ENCODE measurements around the gene LIFR. TPM values are rescaled to one million over a fixed set of nuclear protein-coding genes. Genes with fewer than 3 reads are reported as not detected.

The LIFR gene
- total RNA-seq, 1 experiment from 2014 or later: 91.3 TPM

- ATAC-seq: no peak
- ChIA-PET POLR2A (no interaction called here), CTCF (no interaction called here)
Measured at GRCh38 chr5:38494175-38494574, 62.3 kb downstream of the LIFR start.

GRCh38 chr5:38483805-38484398, 72.5 kb downstream of the LIFR start:
- no peaks in the 10 kb centered on the region for H3K9me3 ChIP-seq (ENCODE audit: control insufficient read depth, insufficient read depth, low read depth, low read length)
- BruUV-seq (replicated peaks): no TSS peak
- TF ChIP-seq POLR2AphosphoS5 (IDR thresholded peaks at IDR 0.05; ENCODE audit: low read depth, low read length): no peak
- peak; percentile 24 for TF ChIP-seq CTCF (IDR thresholded peaks at IDR 0.05)
- peaks cover 5% of the 10 kb centered on the region; the same call in 1 of the 2 replicates for H3K36me3 ChIP-seq (ENCODE audit: control insufficient read depth, insufficient read depth, low read length)
- H3K27ac ChIP-seq (ENCODE audit: low read length): no peak overlapping the region
- no peak overlapping the region for H3K4me3 ChIP-seq (ENCODE audit: low read depth in 2 of 2, low read length in 2 of 2)
- in situ Hi-C loops (cut with HindIII; ENCODE audit: low pct_unique_long_range_greater_than_20kb, low sequenced_read_pairs) (no loop called here), intact Hi-C loops (cut with micrococcal nuclease; ENCODE audit: unreplicated experiment) (no loop called here)
- ChIA-PET POLR2A (no interaction called here), CTCF (interaction anchor here (1.1 kb wide), 1 partner anchor 42 kb away, joined by 5 read pairs; no protein-coding TSS in a partner anchor)
- ATAC-seq (peak; percentile 75), DNase-seq (ENCODE audit: low read depth, low spot score) (no peak)
- no peaks in the 10 kb centered on the region for H3K4me1 ChIP-seq (ENCODE audit: control insufficient read depth, insufficient read depth, low read length)
- H3K27me3 ChIP-seq (ENCODE audit: control insufficient read depth, insufficient read depth, low read length): no peaks in the 10 kb centered on the region

More at GRCh38 chr5:38494175-38494574, 62.3 kb downstream of the LIFR start:
- no peaks in the 10 kb centered on the region for H3K9me3 ChIP-seq (ENCODE audit: control insufficient read depth, insufficient read depth, low read depth, low read length)
- intact Hi-C loops (cut with micrococcal nuclease; ENCODE audit: unreplicated experiment): no loop called here
- H3K27ac ChIP-seq (ENCODE audit: low read length): no peak overlapping the region
- H3K4me1 ChIP-seq (ENCODE audit: control insufficient read depth, insufficient read depth, low read length): no peaks in the 10 kb centered on the region
- H3K27me3 ChIP-seq (ENCODE audit: control insufficient read depth, insufficient read depth, low read length): no peaks in the 10 kb centered on the region
- no peak for DNase-seq (ENCODE audit: low read depth, low spot score)
- no peak overlapping the region for H3K4me3 ChIP-seq (ENCODE audit: low read depth in 2 of 2, low read length in 2 of 2)
- TF ChIP-seq TCF7L2 (IDR thresholded peaks at IDR 0.05; ENCODE audit: low read depth, low read length) (no peak), CTCF (IDR thresholded peaks at IDR 0.05) (no peak), POLR2AphosphoS5 (IDR thresholded peaks at IDR 0.05; ENCODE audit: low read depth, low read length) (no peak), REST (IDR thresholded peaks at IDR 0.05; ENCODE audit: insufficient read depth in 1 of 2, low read depth in 2 of 2, low read length in 1 of 2) (no peak), SIN3A (IDR thresholded peaks at IDR 0.05; ENCODE audit: borderline replicate concordance, insufficient read depth, low read depth, low read length) (no peak)
- in situ Hi-C loops (cut with HindIII; ENCODE audit: low pct_unique_long_range_greater_than_20kb, low sequenced_read_pairs): no loop called here
- BruUV-seq (replicated peaks): no TSS peak
- H3K36me3 ChIP-seq (ENCODE audit: control insufficient read depth, insufficient read depth, low read length): peaks cover 5% of the 10 kb centered on the region
